IMR-90 (cell line): Measurements from ENCODE around the gene PALMD. TPM values are rescaled to one million over a fixed set of nuclear protein-coding genes. Genes with fewer than 3 reads are reported as not detected.

Source experiments
- ATAC-seq: fragments of 200-7000 bp; cut with Tn5 transposase; 2 replicates; pipeline ENCODE4 v1.9.1; 2020; ENCODE audit warnings: low read depth, mild to moderate bottlenecking, moderate library complexity
- BruUV-seq: library from RNA; stranded (reverse); fragments of 400-500 nt; replicated peaks from 2 replicates; lab custom pipeline; 2021; lab: Mats Ljungman, UMichigan
- CTCF ChIA-PET: fragments of 300-600 bp; formaldehyde crosslinking; extraction: SDS; loops from one replicate; lab custom pipeline; 2021; ENCODE audit warnings: antibody characterized with exemption; lab: Yijun Ruan, JAX
- POLR2A ChIA-PET: fragments of 300-600 bp; sonication (Branson Sonifier 250); formaldehyde crosslinking; loops from one replicate; lab custom pipeline; 2022; ENCODE audit warnings: antibody characterized with exemption; ENCODE audit not compliant: unreplicated experiment; lab: Charles Lee
- DNase-seq: peaks from one replicate; pipeline ENCODE4 v3.0.0; 2013
- H2AFZ ChIP-seq: replicated peaks from 2 replicates; pipeline ENCODE3; 2013; ENCODE audit warnings: low read length, mild to moderate bottlenecking; ENCODE audit not compliant: poor library complexity
- H2AK5ac ChIP-seq: 2 replicates; pipeline ENCODE4 v1.6.1; 2013; ENCODE audit warnings: low read depth, low read length, inconsistent platforms
- H2AK9ac ChIP-seq: replicated peaks from 2 replicates; pipeline ENCODE3; 2013; ENCODE audit warnings: mild to moderate bottlenecking, low read depth, low read length, moderate library complexity; ENCODE audit not compliant: poor library complexity
- H2BK120ac ChIP-seq: 2 replicates; pipeline ENCODE4 v1.6.1; 2013; ENCODE audit warnings: low read depth, low read length, inconsistent platforms
- H2BK15ac ChIP-seq: 3 replicates; pipeline ENCODE4 v1.6.1; 2013; ENCODE audit warnings: low read depth, low read length, inconsistent platforms
- H2BK20ac ChIP-seq: 2 replicates; pipeline ENCODE4 v1.6.1; 2013; ENCODE audit warnings: low read depth, mild to moderate bottlenecking, inconsistent platforms, low read length, moderate library complexity
- H2BK5ac ChIP-seq: 2 replicates; pipeline ENCODE4 v1.6.1; 2013; ENCODE audit warnings: mild to moderate bottlenecking, low read depth, low read length, inconsistent platforms; ENCODE audit not compliant: poor library complexity, severe bottlenecking
- H3K14ac ChIP-seq: replicated peaks from 2 replicates; pipeline ENCODE4 v1.6.1; 2013; ENCODE audit warnings: low read depth, low read length, inconsistent platforms
- H3K18ac ChIP-seq: 2 replicates; pipeline ENCODE4 v1.6.1; 2013; ENCODE audit warnings: low read depth, low read length, control low read depth
- H3K23ac ChIP-seq: 2 replicates; pipeline ENCODE4 v1.6.1; 2013; ENCODE audit warnings: low read depth, low read length, inconsistent platforms
- H3K27ac ChIP-seq: 2 replicates; pipeline ENCODE4 v1.5.1; 2013; ENCODE audit warnings: mild to moderate bottlenecking, control low read depth, low read length; ENCODE audit not compliant: insufficient read depth
- H3K27me3 ChIP-seq: 2 replicates; pipeline ENCODE4 v1.6.1; 2013; ENCODE audit warnings: low read length; ENCODE audit not compliant: control insufficient read depth, insufficient read depth
- H3K36me3 ChIP-seq: 2 replicates; pipeline ENCODE4 v1.6.1; 2013; ENCODE audit warnings: low read length, mixed read lengths; ENCODE audit not compliant: control insufficient read depth, insufficient read depth
- H3K4ac ChIP-seq: 2 replicates; pipeline ENCODE4 v1.6.1; 2013; ENCODE audit warnings: low read depth, low read length, inconsistent platforms
- H3K4me1 ChIP-seq: 2 replicates; pipeline ENCODE4 v1.6.1; 2013; ENCODE audit warnings: low read length, mixed read lengths; ENCODE audit not compliant: control insufficient read depth, insufficient read depth
- H3K4me2 ChIP-seq: 2 replicates; pipeline ENCODE4 v1.6.1; 2013; ENCODE audit warnings: low read depth, mild to moderate bottlenecking, control low read depth, low read length, moderate library complexity
- H3K4me3 ChIP-seq: 2 replicates; pipeline ENCODE4 v1.5.1; 2013; ENCODE audit warnings: low read depth, mild to moderate bottlenecking, control low read depth, low read length, moderate library complexity; ENCODE audit not compliant: insufficient read depth
- H3K56ac ChIP-seq: 2 replicates; pipeline ENCODE4 v1.6.1; 2013; ENCODE audit warnings: low read length, inconsistent platforms; ENCODE audit not compliant: insufficient read depth; ENCODE audit errors: extremely low read depth
- H3K79me1 ChIP-seq, 2 experiments: 2 replicates each; pipeline ENCODE4 v1.6.1; 2013; ENCODE audit warnings: low read length in 2 of 2, inconsistent platforms in 1 of 2, low read depth in 1 of 2
- H3K9ac ChIP-seq: 2 replicates; pipeline ENCODE4 v1.6.1; 2013; ENCODE audit warnings: low read depth, low read length, control low read depth
- H3K9me1 ChIP-seq: 2 replicates; pipeline ENCODE4 v1.6.1; 2013; ENCODE audit warnings: low read length, inconsistent platforms; ENCODE audit not compliant: insufficient read depth
- H3K9me3 ChIP-seq: 2 replicates; pipeline ENCODE4 v1.6.1; 2013; ENCODE audit warnings: low read length; ENCODE audit not compliant: control insufficient read depth, insufficient read depth
- H4K20me1 ChIP-seq: 2 replicates; pipeline ENCODE4 v1.6.1; 2013; ENCODE audit warnings: low read length, inconsistent platforms; ENCODE audit not compliant: insufficient read depth
- H4K5ac ChIP-seq: 2 replicates; pipeline ENCODE4 v1.6.1; 2013; ENCODE audit warnings: mild to moderate bottlenecking, low read depth, low read length, control low read depth
- H4K8ac ChIP-seq, 2 experiments: 2 replicates each; pipeline ENCODE4 v1.6.1; 2013; ENCODE audit warnings: low read depth in 2 of 2, low read length in 2 of 2, control low read depth in 1 of 2, inconsistent platforms in 1 of 2
- H4K91ac ChIP-seq: 2 replicates; pipeline ENCODE4 v1.6.1; 2013; ENCODE audit warnings: low read depth, low read length, inconsistent platforms; ENCODE audit not compliant: insufficient read depth
- BHLHE40 ChIP-seq: fragments of 150-350 bp; IDR thresholded peaks from 2 replicates; pipeline ENCODE4 v1.6.1; 2016; ENCODE audit warnings: mild to moderate bottlenecking, low read depth, low read length
- CEBPB ChIP-seq: IDR thresholded peaks from 2 replicates; pipeline ENCODE4 v1.6.1; 2012; ENCODE audit warnings: low read depth, low read length, improper control_type of control experiment
- CHD1 ChIP-seq: IDR thresholded peaks from 2 replicates; pipeline ENCODE4 v1.6.1; 2012; ENCODE audit warnings: low read depth, low read length, improper control_type of control experiment
- MAFK ChIP-seq: IDR thresholded peaks from 2 replicates; pipeline ENCODE4 v1.6.1; 2012; ENCODE audit warnings: low read depth, low read length, improper control_type of control experiment
- MAZ ChIP-seq: IDR thresholded peaks from 2 replicates; pipeline ENCODE4 v1.6.1; 2012; ENCODE audit warnings: low read depth, mild to moderate bottlenecking, low read length, improper control_type of control experiment, moderate library complexity, borderline replicate concordance
- MXI1 ChIP-seq: IDR thresholded peaks from 2 replicates; pipeline ENCODE4 v1.6.1; 2012; ENCODE audit warnings: low read depth, mild to moderate bottlenecking, low read length, moderate library complexity, borderline replicate concordance
- SMC3 ChIP-seq: fragments of 150-350 bp; IDR thresholded peaks from 2 replicates; pipeline ENCODE4 v1.6.1; 2016; ENCODE audit warnings: low read depth, mild to moderate bottlenecking, antibody characterized with exemption, low read length, moderate library complexity
- WGBS, 2 experiments: methylation state at CpG; one replicate each; pipeline versions ENCODE4 v1.1.5 to v1.1.7; 2013; ENCODE audit warnings: missing lambda C conversion rate in 2 of 2; ENCODE audit not compliant: insufficient read length in 1 of 2; ENCODE audit errors: extremely low coverage in 2 of 2; 5-methylcytosine and 5-hydroxymethylcytosine counted together
- dilution Hi-C: fragments of 300-500 bp; cut with HindIII; formaldehyde crosslinking; loops from one replicate; pipeline ENCODE4 v1.14.3; 2018; ENCODE audit warnings: low sequenced_read_pairs; ENCODE audit not compliant: unreplicated experiment
- in situ Hi-C: fragments of 300-500 bp; cut with MboI; formaldehyde crosslinking; loops from 3 replicates; pipeline ENCODE4 v1.14.3; 2019; ENCODE audit warnings: low sequenced_read_pairs, inconsistent platforms, mixed read lengths
- intact Hi-C: fragments of 100-400 bp; cut with micrococcal nuclease; formaldehyde crosslinking; loops from 2 replicates; pipeline ENCODE4 v1.10.0; 2022
- polyA plus RNA-seq, 3 experiments: library from polyadenylated mRNA; depleted of rRNA; stranded (reverse); fragments of >200 nt; gene quantifications; 2 replicates each; pipeline ENCODE4 v1.2.3, GENCODE V29; 2012; ENCODE audit warnings: low replicate concordance in 1 of 3
- total RNA-seq: library from RNA; depleted of rRNA; stranded (reverse); fragments of >200 nt; gene quantifications from 2 replicates; pipeline ENCODE4 v1.2.3, GENCODE V29; 2012
- TF ChIP-seq, protein P1 (sequence below): fragments of 150-350 bp; IDR thresholded peaks from 2 replicates; pipeline ENCODE4 v1.6.1; 2017; ENCODE audit warnings: mild to moderate bottlenecking, antibody characterized with exemption, low read length, low read depth

Gene PALMD
- total and polyA plus RNA-seq, 2 of the 4 experiments (the other 2 are of a cell fraction) = 0.51 to 0.72 TPM

DNA sequence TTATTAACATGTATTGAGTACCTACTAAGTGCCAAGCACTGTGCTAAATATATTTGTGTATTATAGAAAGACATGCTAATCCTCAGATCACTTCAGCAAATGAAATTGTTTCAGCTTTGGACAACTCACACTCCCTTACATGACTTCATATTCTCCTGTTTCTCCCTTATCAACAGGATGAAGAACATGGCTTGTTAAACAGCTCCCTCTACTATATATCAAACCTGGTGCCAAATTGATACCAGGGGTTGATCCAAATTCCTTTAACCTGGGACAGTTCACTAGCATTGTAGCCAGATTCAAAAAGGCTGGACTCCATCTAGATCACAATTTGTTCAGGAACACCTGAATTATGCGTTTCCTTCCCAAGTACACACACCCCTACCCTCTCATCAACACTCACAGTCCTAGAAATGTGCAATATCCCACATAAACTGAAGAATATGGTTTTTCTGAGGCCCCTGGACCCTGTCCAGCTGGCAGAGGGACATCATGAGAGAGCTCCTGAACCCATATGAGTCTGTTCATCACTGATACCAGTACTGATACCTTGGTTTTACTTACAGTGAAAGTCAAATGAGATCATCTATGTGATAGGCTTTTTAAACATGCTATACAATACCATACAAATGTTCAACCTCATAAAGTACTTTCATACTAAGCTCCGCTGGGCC lies 47.0 kb upstream of the PALMD start:
- peak overlapping the region; percentile 92 for H4K91ac ChIP-seq
- peak overlapping the region; percentile 41 for H3K56ac ChIP-seq
- H2AK9ac ChIP-seq = no peak overlapping the region
- no peaks in the 10 kb centered on the region for H4K20me1 ChIP-seq
- no CpG with 5 or more reads among the region's 2 CpGs for WGBS, 2 experiments
- CTCF ChIA-PET = no interaction called here
- H2BK5ac ChIP-seq = peak overlapping the region; percentile 88
- H3K36me3 ChIP-seq = no peaks in the 10 kb centered on the region
- H3K9me1 ChIP-seq = peaks cover 5% of the 10 kb centered on the region
- no TSS peak for BruUV-seq
- in situ Hi-C loops (no loop called here), dilution Hi-C loops (no loop called here), intact Hi-C loops (loop anchor here (1.0 kb wide), 1 partner anchor 86 kb away; no protein-coding TSS in a partner anchor)
- no peaks in the 10 kb centered on the region for H3K79me1 ChIP-seq
- peak overlapping the region; percentile 82 for H3K14ac ChIP-seq
- H3K27me3 ChIP-seq = no peaks in the 10 kb centered on the region
- no peaks in the 10 kb centered on the region for H3K9me3 ChIP-seq
- peak overlapping the region; percentile 99 for H4K5ac ChIP-seq
- TF ChIP-seq, protein P1, sequence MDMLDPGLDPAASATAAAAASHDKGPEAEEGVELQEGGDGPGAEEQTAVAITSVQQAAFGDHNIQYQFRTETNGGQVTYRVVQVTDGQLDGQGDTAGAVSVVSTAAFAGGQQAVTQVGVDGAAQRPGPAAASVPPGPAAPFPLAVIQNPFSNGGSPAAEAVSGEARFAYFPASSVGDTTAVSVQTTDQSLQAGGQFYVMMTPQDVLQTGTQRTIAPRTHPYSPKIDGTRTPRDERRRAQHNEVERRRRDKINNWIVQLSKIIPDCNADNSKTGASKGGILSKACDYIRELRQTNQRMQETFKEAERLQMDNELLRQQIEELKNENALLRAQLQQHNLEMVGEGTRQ = no peak
- no peak for TF ChIP-seq MAZ
- TF ChIP-seq MXI1 = no peak
- no peak for TF ChIP-seq CHD1
- TF ChIP-seq CEBPB = no peak
- no peak for TF ChIP-seq BHLHE40
- TF ChIP-seq SMC3 = no peak
- TF ChIP-seq MAFK = no peak
- ATAC-seq = peak; percentile 7
- H3K4me3 ChIP-seq = no peak overlapping the region
- peak overlapping the region; percentile 99 for H3K27ac ChIP-seq
- DNase-seq = peak; percentile 8
- peak overlapping the region; percentile 92 for H2BK20ac ChIP-seq
- peak overlapping the region; percentile 57; the same call in 1 of the 2 replicates for H3K23ac ChIP-seq
- H4K8ac ChIP-seq = peak overlapping the region; percentile 48 to 85
- H2BK15ac ChIP-seq = peak overlapping the region; percentile 76; the same call in 2 of the 3 replicates
- no peak overlapping the region; the same call in 1 of the 2 replicates for H3K4me2 ChIP-seq
- peaks cover 13% of the 10 kb centered on the region for H3K4me1 ChIP-seq
- H3K4ac ChIP-seq = peak overlapping the region; percentile 94
- peak overlapping the region; percentile 14 for H2AFZ ChIP-seq
- peak overlapping the region; percentile 97 for H2BK120ac ChIP-seq
- peak overlapping the region; percentile 71 for H3K18ac ChIP-seq
- peak overlapping the region; percentile 81 for H2AK5ac ChIP-seq
- 0 out of 2 replicates have a peak overlapping the region, but pooled peaks have one; percentile 26 for H3K9ac ChIP-seq
- POLR2A ChIA-PET = no interaction called here
